Measurements from ENCODE around the gene HS3ST4. TPM values are rescaled to one million over a fixed set of nuclear protein-coding genes. Genes with fewer than 3 reads are reported as not detected.

The HS3ST4 gene
- total and polyA plus RNA-seq, 2 of the 8 experiments (the other 6 are each of a cell fraction or from before 2014, with no cell fraction given) = 1.9 to 3.3 TPM

DNA sequence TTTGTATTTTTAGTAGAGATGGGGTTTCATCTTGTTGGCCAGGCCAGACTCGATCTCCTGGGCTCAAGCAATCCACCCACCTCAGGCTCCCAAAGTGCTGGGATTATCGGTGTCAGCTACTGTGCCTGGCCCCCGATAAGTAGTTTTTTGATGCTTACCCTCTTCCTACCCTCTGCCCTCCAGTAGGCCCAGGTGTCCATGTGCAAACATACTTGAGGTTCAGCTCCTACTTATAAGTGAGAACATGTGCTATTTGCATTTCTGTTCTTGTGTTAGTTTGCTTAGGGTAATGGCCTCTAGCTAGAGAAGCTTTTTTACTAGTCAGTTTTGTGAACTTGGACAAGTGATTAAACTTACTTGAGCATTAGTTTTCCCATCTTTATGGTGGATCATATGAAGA is 136.8 kb downstream of the HS3ST4 start (continued):
- TF ChIP-seq BACH1 (IDR thresholded peaks at IDR 0.05; ENCODE audit: low read length) (no peak), HDAC2 (IDR thresholded peaks at IDR 0.05; ENCODE audit: borderline replicate concordance in 1 of 2, low read depth in 2 of 2, low read length in 2 of 2) (no peak), CEBPB (IDR thresholded peaks at IDR 0.05; ENCODE audit: low read depth, low read length) (no peak), MAFK (IDR thresholded peaks at IDR 0.05; ENCODE audit: low read depth, low read length) (no peak), YY1 (IDR thresholded peaks at IDR 0.05; ENCODE audit: low read depth, low read length) (no peak), KDM4A (IDR thresholded peaks at IDR 0.05; ENCODE audit: low read depth, low read length, severe bottlenecking) (no peak), SP2 (IDR thresholded peaks at IDR 0.05; ENCODE audit: low read length) (no peak)
